ENCODE data around the gene COX7A2.

Gene COX7A2

DNA sequence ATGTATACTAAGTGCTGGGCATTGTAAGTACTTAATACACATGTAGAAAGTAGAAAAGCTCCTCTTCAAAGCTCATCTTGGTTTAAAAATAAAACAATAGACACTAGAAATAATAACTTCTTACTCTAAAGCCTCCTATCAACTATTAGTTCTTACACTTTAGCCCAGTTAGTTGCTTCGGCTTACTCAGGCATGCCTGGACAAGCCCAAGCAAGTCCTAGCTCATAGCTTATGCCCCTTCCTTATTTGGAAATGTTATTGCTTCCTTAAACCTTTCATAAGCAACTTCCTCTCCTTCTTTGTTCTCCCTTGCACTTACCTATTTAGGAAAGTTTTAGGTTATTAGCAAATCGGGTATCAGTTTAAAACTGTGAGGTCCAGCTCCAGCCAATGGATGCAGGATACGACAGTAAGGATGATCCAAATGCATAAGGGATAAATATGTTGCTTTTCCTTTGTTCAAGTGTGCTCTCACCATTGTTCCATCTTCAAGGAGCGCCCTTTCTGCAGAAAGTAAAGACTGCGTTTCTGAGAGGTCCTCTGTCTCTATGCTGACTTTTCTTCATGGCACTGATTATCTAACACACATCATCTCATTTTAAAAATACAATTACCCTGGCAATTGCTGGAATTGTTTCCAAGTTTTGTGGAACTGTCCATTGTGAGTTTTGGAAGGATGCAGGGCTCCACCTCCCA lies 28.7 kb upstream of the COX7A2 start:
- TF ChIP-seq, protein P1, sequence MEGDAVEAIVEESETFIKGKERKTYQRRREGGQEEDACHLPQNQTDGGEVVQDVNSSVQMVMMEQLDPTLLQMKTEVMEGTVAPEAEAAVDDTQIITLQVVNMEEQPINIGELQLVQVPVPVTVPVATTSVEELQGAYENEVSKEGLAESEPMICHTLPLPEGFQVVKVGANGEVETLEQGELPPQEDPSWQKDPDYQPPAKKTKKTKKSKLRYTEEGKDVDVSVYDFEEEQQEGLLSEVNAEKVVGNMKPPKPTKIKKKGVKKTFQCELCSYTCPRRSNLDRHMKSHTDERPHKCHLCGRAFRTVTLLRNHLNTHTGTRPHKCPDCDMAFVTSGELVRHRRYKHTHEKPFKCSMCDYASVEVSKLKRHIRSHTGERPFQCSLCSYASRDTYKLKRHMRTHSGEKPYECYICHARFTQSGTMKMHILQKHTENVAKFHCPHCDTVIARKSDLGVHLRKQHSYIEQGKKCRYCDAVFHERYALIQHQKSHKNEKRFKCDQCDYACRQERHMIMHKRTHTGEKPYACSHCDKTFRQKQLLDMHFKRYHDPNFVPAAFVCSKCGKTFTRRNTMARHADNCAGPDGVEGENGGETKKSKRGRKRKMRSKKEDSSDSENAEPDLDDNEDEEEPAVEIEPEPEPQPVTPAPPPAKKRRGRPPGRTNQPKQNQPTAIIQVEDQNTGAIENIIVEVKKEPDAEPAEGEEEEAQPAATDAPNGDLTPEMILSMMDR (IDR thresholded peaks at IDR 0.05; ENCODE audit: borderline replicate concordance, control extremely low read depth, extremely low read depth, insufficient read depth, missing control alignments): no peak
- in situ Hi-C loops (cut with MboI; ENCODE audit: low sequenced_read_pairs, unreplicated experiment): no loop called here
- no peak for DNase-seq (ENCODE audit: low spot score)

DNA sequence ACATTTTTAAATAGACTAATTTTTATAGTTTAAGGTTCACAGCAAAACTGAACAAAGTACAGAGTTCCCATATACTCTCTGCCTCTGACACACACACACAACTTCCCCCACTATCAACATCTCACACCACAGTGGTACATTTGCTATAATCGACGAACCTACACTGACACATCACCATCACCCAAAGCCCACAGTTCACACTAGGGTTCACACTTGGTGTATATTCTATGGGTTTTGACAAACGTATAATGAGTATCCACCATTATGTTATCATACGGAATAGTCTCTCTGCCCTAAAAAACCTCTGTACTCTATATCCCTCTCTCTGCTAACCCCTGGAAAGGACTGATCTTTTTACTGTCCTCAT lies 25.4 kb upstream of the COX7A2 start:
- TF ChIP-seq, protein P1 (IDR thresholded peaks at IDR 0.05; ENCODE audit: borderline replicate concordance, control extremely low read depth, extremely low read depth, insufficient read depth, missing control alignments): no peak
- no peak for DNase-seq (ENCODE audit: low spot score)
- in situ Hi-C loops (cut with MboI; ENCODE audit: low sequenced_read_pairs, unreplicated experiment): no loop called here

DNA sequence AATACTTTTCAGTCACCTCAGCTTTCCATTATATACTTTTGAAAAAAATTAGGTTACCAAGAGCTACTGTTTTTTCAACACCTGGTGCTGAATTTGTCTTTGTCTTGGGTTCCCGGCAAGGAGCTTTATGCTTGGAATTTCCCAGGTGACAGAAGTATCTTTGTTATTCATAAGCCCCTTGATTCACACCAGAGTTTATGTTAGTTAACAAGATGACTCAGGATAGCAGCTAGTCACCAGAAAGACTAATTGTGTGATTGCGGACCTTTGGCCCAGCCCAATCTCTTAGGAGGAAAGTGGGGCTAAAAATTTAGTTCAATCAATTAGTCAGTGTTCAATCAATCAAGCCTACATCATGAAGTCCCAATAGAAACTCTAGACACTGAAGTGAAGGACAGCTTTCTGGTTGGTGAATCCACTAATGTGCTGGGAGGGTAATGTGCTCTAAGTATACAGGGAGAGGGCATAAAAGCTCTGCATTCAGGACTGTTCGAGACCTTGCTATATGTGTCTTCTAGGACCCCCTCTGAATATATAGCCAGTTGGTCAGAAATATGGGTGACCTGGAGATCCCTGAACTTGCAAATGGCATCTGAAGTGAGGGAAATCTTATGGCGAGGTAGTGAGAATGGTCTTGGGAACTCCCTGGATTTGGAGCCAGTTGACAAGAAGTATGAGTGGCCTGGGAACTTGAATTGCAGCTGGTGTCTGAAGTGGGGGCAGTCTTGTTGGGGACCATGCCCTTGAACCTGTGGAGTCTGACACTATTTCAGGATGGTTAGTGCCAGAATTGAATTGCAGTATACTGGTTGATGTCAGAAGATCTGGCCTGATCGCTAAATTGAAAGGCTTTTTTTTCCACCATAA lies 24.8 kb upstream of the COX7A2 start:
- TF ChIP-seq, protein P1 (IDR thresholded peaks at IDR 0.05; ENCODE audit: borderline replicate concordance, control extremely low read depth, extremely low read depth, insufficient read depth, missing control alignments): no peak
- DNase-seq (ENCODE audit: low spot score): no peak
- in situ Hi-C loops (cut with MboI; ENCODE audit: low sequenced_read_pairs, unreplicated experiment): no loop called here

DNA sequence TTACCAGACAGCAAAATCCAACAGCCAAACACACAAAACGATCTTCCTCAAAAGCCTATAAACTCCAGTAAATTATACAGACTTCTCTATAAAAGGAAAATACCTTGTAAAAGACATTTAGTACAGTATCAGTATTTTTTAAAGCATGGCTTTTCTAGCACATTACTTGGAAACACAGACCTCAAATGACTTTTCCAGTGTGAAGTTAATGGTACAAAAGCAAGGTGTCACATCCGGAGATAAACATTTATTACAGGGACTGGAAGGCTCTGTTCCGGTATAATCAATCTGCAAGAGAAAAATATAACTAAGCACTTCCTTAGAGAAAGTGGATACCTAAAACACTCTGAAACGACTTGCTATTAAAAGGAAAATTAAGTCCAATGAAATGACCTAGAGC lies 23.9 kb upstream of the COX7A2 start:
- TF ChIP-seq, protein P1 (IDR thresholded peaks at IDR 0.05; ENCODE audit: borderline replicate concordance, control extremely low read depth, extremely low read depth, insufficient read depth, missing control alignments): no peak
- in situ Hi-C loops (cut with MboI; ENCODE audit: low sequenced_read_pairs, unreplicated experiment): no loop called here
- no peak for DNase-seq (ENCODE audit: low spot score)

DNA sequence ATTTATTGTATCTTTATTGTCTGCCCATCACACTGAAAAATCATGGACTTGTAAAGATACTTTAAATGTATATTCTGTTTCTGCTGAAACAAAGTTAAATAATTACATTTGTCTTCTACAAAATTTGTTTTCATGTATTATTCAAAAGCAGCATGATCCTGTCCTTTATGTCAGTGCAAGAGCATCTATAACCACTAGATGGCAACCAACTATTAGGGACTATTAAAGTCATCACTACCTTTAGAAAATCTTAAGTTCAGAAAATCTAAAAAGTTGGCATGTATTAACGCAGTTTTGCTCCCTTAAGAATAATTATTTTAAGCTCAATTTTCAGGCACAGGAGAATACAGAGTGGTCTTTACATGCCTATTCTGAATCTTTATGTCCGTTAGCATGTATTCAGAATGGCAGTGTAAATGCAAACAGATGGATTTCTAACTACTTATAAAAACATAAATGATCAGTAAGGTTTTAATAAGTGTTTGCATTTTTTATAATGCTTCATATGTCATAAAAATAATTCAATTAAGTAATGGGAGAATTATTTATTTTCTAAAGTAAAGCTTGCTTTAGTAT lies 23.2 kb upstream of the COX7A2 start:
- peak; percentile 42 for DNase-seq (ENCODE audit: low spot score)
- in situ Hi-C loops (cut with MboI; ENCODE audit: low sequenced_read_pairs, unreplicated experiment): no loop called here

DNA sequence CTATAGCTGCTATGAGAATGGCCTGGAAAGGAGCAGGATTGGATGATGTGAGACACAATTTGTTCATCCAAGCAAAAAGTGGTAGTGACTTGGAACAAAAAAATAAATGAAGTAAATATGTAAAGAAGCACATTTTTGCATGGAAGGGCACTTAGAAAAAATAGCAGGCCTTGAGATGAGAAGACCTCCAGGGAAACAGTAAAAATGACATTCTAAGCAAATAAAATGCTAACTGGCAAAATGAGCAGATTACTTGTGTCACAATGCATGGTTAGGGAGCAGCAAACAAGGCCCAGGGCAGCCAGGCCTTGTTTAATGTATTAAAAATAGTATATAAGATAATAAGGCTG lies 19.8 kb upstream of the COX7A2 start:
- TF ChIP-seq, protein P1 (IDR thresholded peaks at IDR 0.05; ENCODE audit: borderline replicate concordance, control extremely low read depth, extremely low read depth, insufficient read depth, missing control alignments): no peak
- DNase-seq (ENCODE audit: low spot score): no peak
- in situ Hi-C loops (cut with MboI; ENCODE audit: low sequenced_read_pairs, unreplicated experiment): no loop called here

More for the DNA sequence above, 23.2 kb upstream of the COX7A2 start:
- TF ChIP-seq, protein P1 (IDR thresholded peaks at IDR 0.05; ENCODE audit: borderline replicate concordance, control extremely low read depth, extremely low read depth, insufficient read depth, missing control alignments): peak; percentile 63
